H1 (cell line): ENCODE results near the gene TCHP. TPM values are rescaled to one million over a fixed set of nuclear protein-coding genes. Genes with fewer than 3 reads are reported as not detected.

Experiments
- CTCF ChIA-PET: fragments of 300-600 bp; sonication (Branson Sonifier 250); formaldehyde crosslinking; loops from one replicate; lab custom pipeline; 2021; ENCODE audit not compliant: partially characterized antibody; lab: Charles Lee
- POLR2A ChIA-PET: fragments of 300-600 bp; sonication (Branson Sonifier 250); formaldehyde crosslinking; loops from one replicate; lab custom pipeline; 2021; ENCODE audit warnings: inconsistent platforms; ENCODE audit not compliant: partially characterized antibody; lab: Charles Lee
- DNase-seq, 2 experiments: peaks; one replicate each; pipeline versions ENCODE4 v3.0.0 to v3.0.0-alpha.2; 2010 to 2022; ENCODE audit warnings: low spot score in 2 of 2, low read depth in 1 of 2, mixed read lengths in 1 of 2
- FAIRE-seq: peaks from 2 replicates; lab custom pipeline; 2011; peaks lifted over from hg19 to GRCh38; lab: Jason Lieb, UNC
- H2AFZ ChIP-seq: 2 replicates; pipeline ENCODE4 v1.8.1; 2012; ENCODE audit warnings: low read length, inconsistent platforms
- H2AK5ac ChIP-seq: 2 replicates; pipeline ENCODE4 v1.6.1; 2013; ENCODE audit warnings: low read depth, low read length
- H2BK120ac ChIP-seq: replicated peaks from 2 replicates; pipeline ENCODE3; 2013; ENCODE audit warnings: low read depth, low read length, inconsistent platforms
- H2BK12ac ChIP-seq: 2 replicates; pipeline ENCODE4 v1.6.1; 2013; ENCODE audit warnings: low read depth, low read length
- H2BK15ac ChIP-seq: 2 replicates; pipeline ENCODE4 v1.6.1; 2013; ENCODE audit warnings: low read length
- H2BK20ac ChIP-seq: 2 replicates; pipeline ENCODE4 v1.6.1; 2013; ENCODE audit warnings: low read length
- H2BK5ac ChIP-seq: 2 replicates; pipeline ENCODE4 v1.6.1; 2013; ENCODE audit warnings: low read depth, low read length
- H3K14ac ChIP-seq: 2 replicates; pipeline ENCODE4 v1.6.1; 2013; ENCODE audit warnings: inconsistent platforms; ENCODE audit not compliant: insufficient read length
- H3K18ac ChIP-seq: 2 replicates; pipeline ENCODE4 v1.6.1; 2013; ENCODE audit warnings: low read length; ENCODE audit errors: extremely low read depth
- H3K23ac ChIP-seq: 2 replicates; pipeline ENCODE4 v1.6.1; 2013; ENCODE audit warnings: inconsistent platforms; ENCODE audit not compliant: insufficient read length
- H3K23me2 ChIP-seq: 2 replicates; pipeline ENCODE4 v1.6.1; 2013; ENCODE audit warnings: low read depth, low read length
- H3K27ac ChIP-seq: 2 replicates; pipeline ENCODE4 v1.6.1; 2011; ENCODE audit warnings: low read depth, low read length, inconsistent platforms
- H3K27me3 ChIP-seq, 4 experiments: replicated peaks in 1 of 4; 1 replicate in 1 of 4; 2 replicates in 3 of 4; pipeline versions ENCODE4 v1.6.1 to v1.8.1; 2011 to 2013; ENCODE audit warnings: low read length in 3 of 4, mild to moderate bottlenecking in 3 of 4, inconsistent platforms in 2 of 4, mixed read lengths in 2 of 4, moderate library complexity in 1 of 4; ENCODE audit not compliant: control insufficient read depth in 3 of 4, insufficient read depth in 3 of 4; ENCODE audit errors: extremely low read depth in 1 of 4
- H3K36me3 ChIP-seq, 4 experiments: 2 replicates each; pipeline versions ENCODE4 v1.6.1 to v1.8.1; 2011 to 2013; ENCODE audit warnings: mild to moderate bottlenecking in 4 of 4, low read length in 3 of 4, moderate library complexity in 2 of 4, control low read depth in 1 of 4, inconsistent platforms in 1 of 4; ENCODE audit not compliant: insufficient read depth in 4 of 4, control insufficient read depth in 2 of 4
- H3K4ac ChIP-seq: replicated peaks from 2 replicates; pipeline ENCODE3; 2013; ENCODE audit warnings: low read length, low read depth, mixed read lengths, inconsistent platforms; ENCODE audit not compliant: insufficient read length
- H3K4me1 ChIP-seq, 4 experiments: replicated peaks in 1 of 4; 1 replicate in 1 of 4; 2 replicates in 3 of 4; pipeline versions ENCODE4 v1.6.1 to v1.8.1; 2011 to 2013; ENCODE audit warnings: low read length in 3 of 4, inconsistent platforms in 2 of 4, mixed read lengths in 1 of 4; ENCODE audit not compliant: insufficient read depth in 4 of 4, control insufficient read depth in 3 of 4
- H3K4me2 ChIP-seq, 2 experiments: 2 replicates each; pipeline versions ENCODE4 v1.6.1 to v1.8.1; 2011 to 2013; ENCODE audit warnings: low read depth in 2 of 2, low read length in 2 of 2, control low read depth in 1 of 2, inconsistent platforms in 1 of 2, mild to moderate bottlenecking in 1 of 2; ENCODE audit not compliant: insufficient read depth in 1 of 2
- H3K4me3 ChIP-seq, 4 experiments: fragments of 200-600, 300-600 bp in 1 of 4; sonication (generic), shearing (Covaris generic), sonication (Bioruptor Twin) in 1 of 4; 2 replicates each; pipeline versions ENCODE4 v1.5.1 to v1.8.1; 2011 to 2016; ENCODE audit warnings: low read length in 4 of 4, low read depth in 3 of 4, control low read depth in 2 of 4, inconsistent platforms in 2 of 4, mild to moderate bottlenecking in 2 of 4, mixed read lengths in 1 of 4, moderate library complexity in 1 of 4; ENCODE audit not compliant: insufficient read depth in 2 of 4; ENCODE audit errors: extremely low read depth in 1 of 4
- H3K56ac ChIP-seq: replicated peaks from 2 replicates; pipeline ENCODE3; 2013; ENCODE audit warnings: low read depth, mild to moderate bottlenecking, mixed read lengths, low read length, inconsistent platforms; ENCODE audit not compliant: insufficient read length
- H3K79me1 ChIP-seq: 2 replicates; pipeline ENCODE4 v1.6.1; 2013; ENCODE audit warnings: low read depth, low read length, control low read depth
- H3K79me2 ChIP-seq, 2 experiments: 2 replicates each; pipeline versions ENCODE4 v1.6.1 to v1.8.1; 2012 to 2013; ENCODE audit warnings: low read length in 2 of 2, mild to moderate bottlenecking in 2 of 2, inconsistent platforms in 1 of 2; ENCODE audit not compliant: insufficient read depth in 2 of 2, control insufficient read depth in 1 of 2
- H3K9ac ChIP-seq, 4 experiments: replicated peaks in 1 of 4; 1 replicate in 1 of 4; 2 replicates in 3 of 4; pipeline versions ENCODE4 v1.6.1 to v1.8.1; 2011 to 2013; ENCODE audit warnings: low read depth in 3 of 4, low read length in 3 of 4, control low read depth in 2 of 4, mild to moderate bottlenecking in 2 of 4, moderate library complexity in 2 of 4, inconsistent platforms in 1 of 4; ENCODE audit errors: extremely low read depth in 1 of 4
- H3K9me3 ChIP-seq, 2 experiments: 2 replicates each; pipeline versions ENCODE4 v1.6.1 to v1.8.1; 2012 to 2013; ENCODE audit warnings: mild to moderate bottlenecking in 2 of 2, moderate library complexity in 2 of 2, control low read depth in 1 of 2, inconsistent platforms in 1 of 2, low read depth in 1 of 2, low read length in 1 of 2, mixed read lengths in 1 of 2; ENCODE audit not compliant: insufficient read depth in 2 of 2
- H4K20me1 ChIP-seq, 2 experiments: replicated peaks in 1 of 2; 2 replicates each; pipeline versions ENCODE3 to v1.8.1; 2011 to 2013; ENCODE audit warnings: inconsistent platforms in 2 of 2, low read length in 2 of 2, mild to moderate bottlenecking in 1 of 2; ENCODE audit not compliant: insufficient read depth in 2 of 2, control insufficient read depth in 1 of 2
- H4K5ac ChIP-seq: 2 replicates; pipeline ENCODE4 v1.6.1; 2013; ENCODE audit warnings: low read length, low read depth, mixed read lengths, inconsistent platforms; ENCODE audit not compliant: insufficient read length
- H4K8ac ChIP-seq: 2 replicates; pipeline ENCODE4 v1.8.0; 2013; ENCODE audit warnings: mild to moderate bottlenecking, moderate library complexity, low read length, inconsistent platforms; ENCODE audit not compliant: insufficient read depth; ENCODE audit errors: extremely low read depth
- H4K91ac ChIP-seq: replicated peaks from 2 replicates; pipeline ENCODE3; 2013; ENCODE audit warnings: low read length, mixed read lengths, inconsistent platforms; ENCODE audit not compliant: insufficient read length
- CTBP2 ChIP-seq: IDR thresholded peaks from 2 replicates; pipeline ENCODE4 v1.7.0; 2011; ENCODE audit warnings: borderline replicate concordance, mild to moderate bottlenecking, moderate library complexity, mixed read lengths, low read length; ENCODE audit not compliant: insufficient read depth, insufficient read length
- EP300 ChIP-seq, 2 experiments: IDR thresholded peaks; 1 replicate in 1 of 2; 2 replicates in 1 of 2; pipeline ENCODE4 v1.6.1; 2011 to 2012; ENCODE audit warnings: low read depth in 2 of 2, low read length in 2 of 2, mild to moderate bottlenecking in 2 of 2, borderline replicate concordance in 1 of 2, inconsistent platforms in 1 of 2, moderate library complexity in 1 of 2
- EZH2 ChIP-seq: fragments of 200-600 bp; sonication (generic); IDR thresholded peaks from 2 replicates; pipeline ENCODE4 v1.7.1; 2012; ENCODE audit warnings: low read depth, mild to moderate bottlenecking, moderate library complexity, low read length, inconsistent platforms; ENCODE audit not compliant: severe bottlenecking
- FOSL1 ChIP-seq: IDR thresholded peaks from 2 replicates; pipeline ENCODE4 v1.6.1; 2011; ENCODE audit warnings: mild to moderate bottlenecking, low read depth, low read length, moderate library complexity; ENCODE audit not compliant: insufficient read depth
- HDAC6 ChIP-seq: IDR thresholded peaks from one replicate; pipeline ENCODE4 v1.7.1; 2012; ENCODE audit warnings: low read depth, mild to moderate bottlenecking, inconsistent platforms, low read length, moderate library complexity
- KDM5A ChIP-seq: fragments of 200-600 bp; IDR thresholded peaks from 2 replicates; pipeline ENCODE4 v1.7.1; 2012; ENCODE audit warnings: mild to moderate bottlenecking, low read length, inconsistent platforms, mixed read lengths
- RXRA ChIP-seq: IDR thresholded peaks from 2 replicates; pipeline ENCODE4 v1.6.1; 2011; ENCODE audit warnings: low read depth, mild to moderate bottlenecking, low read length, moderate library complexity; ENCODE audit not compliant: insufficient read depth
- TEAD4 ChIP-seq: IDR thresholded peaks from 2 replicates; pipeline ENCODE4 v1.6.1; 2012; ENCODE audit warnings: low read depth, low read length, inconsistent platforms, mixed read lengths
- ZNF274 ChIP-seq: IDR thresholded peaks from 2 replicates; pipeline ENCODE4 v1.7.0; 2012; ENCODE audit warnings: low read length, borderline replicate concordance; ENCODE audit errors: extremely low read depth
- WGBS, 2 experiments: shearing (Covaris generic) in 1 of 2; methylation state at CpG; one replicate each; pipeline versions ENCODE4 v1.1.6 to v1.1.7; 2013 to 2015; ENCODE audit warnings: low lambda C conversion rate in 2 of 2, mixed read lengths in 2 of 2, inconsistent platforms in 1 of 2, low coverage in 1 of 2, missing lambda C conversion rate in 1 of 2; ENCODE audit not compliant: insufficient replicate concordance in 2 of 2, insufficient coverage in 1 of 2, insufficient read length in 1 of 2; ENCODE audit errors: extremely low coverage in 1 of 2, missing lambda C conversion rate in 1 of 2; 5-methylcytosine and 5-hydroxymethylcytosine counted together
- polyA plus RNA-seq, 7 experiments: library from polyadenylated mRNA; depleted of rRNA in 3 of 7; stranded (reverse) in 5 of 7; unstranded in 2 of 7; fragments of >200 nt in 5 of 7; fragments of 200-250 nt in 2 of 7; gene quantifications; 1 replicate in 5 of 7; 2 replicates in 1 of 7; 4 replicates in 1 of 7; pipeline versions ENCODE4 v1.2.1 to v1.2.3, GENCODE V29; 2011 to 2013; ENCODE audit warnings: missing spikeins in 2 of 7, mixed read lengths in 2 of 7
- total RNA-seq: library from RNA; stranded (reverse); fragmentation: NEBNext Ultra II Directional; extraction: Animal tissue kit (Norgen Biotek cat#: 25700); gene quantifications from 2 replicates; pipeline ENCODE4 v1.2.1, GENCODE V29; 2021
- TF ChIP-seq, protein P1 (sequence below): IDR thresholded peaks from 2 replicates; pipeline ENCODE4 v1.6.1; 2011; ENCODE audit warnings: low read length, improper control_type of control experiment

The TCHP gene
- total and polyA plus RNA-seq, 2 of the 8 experiments (the other 6 are each of a cell fraction or from before 2014, with no cell fraction given): 2.8 to 4.5 TPM

GRCh38 chr12:109877504-109878246 lies 22.4 kb upstream of the TCHP start:
- Histone ChIP-seq H2BK20ac (no peak overlapping the region), H3K18ac (no peak overlapping the region), H3K79me1 (peaks cover 5% of the 10 kb centered on the region; the same call in 1 of the 2 replicates), H2AFZ (no peak overlapping the region), H3K23me2 (peaks cover 14% of the 10 kb centered on the region), H2BK5ac (no peak overlapping the region), H4K8ac (no peak overlapping the region), H3K27me3 (no peaks in the 10 kb centered on the region; a peak in 1 of 7 replicates), H2AK5ac (no peak overlapping the region), H2BK120ac (no peak overlapping the region), H3K4me2 (peak overlapping the region in 1 of 2 experiments; percentile 100; a peak in 1 of 4 replicates), H4K5ac (no peak overlapping the region), H3K23ac (no peak overlapping the region), H3K56ac (no peak overlapping the region), H2BK15ac (no peak overlapping the region), H3K9me3 (no peaks in the 10 kb centered on the region), H3K9ac (no peak overlapping the region; a peak in 1 of 7 replicates), H2BK12ac (no peak overlapping the region), H3K27ac (no peak overlapping the region), H3K4me1 (peaks cover 11 to 29% (median 14%) of the 10 kb centered on the region in 4 experiments), H3K4ac (no peak overlapping the region), H3K79me2 (peaks cover 0 to 33% of the 10 kb centered on the region in 2 experiments; a peak in 2 of 4 replicates), H4K20me1 (peaks cover 0 to 7% of the 10 kb centered on the region in 2 experiments), H4K91ac (no peak overlapping the region), H3K14ac (no peak overlapping the region), H3K4me3 (no peak overlapping the region), H3K36me3 (no peaks in the 10 kb centered on the region)
- FAIRE-seq (no peak), DNase-seq (no peak)
- ChIA-PET POLR2A (interaction anchor here (1.4 kb wide), 1 partner anchor 13 kb away, joined by 4 read pairs; no protein-coding TSS in a partner anchor), CTCF (interaction anchor here (0.6 to 3.3 kb wide), 12 partner anchors 8 to 614 kb away, joined by 3 to 37 read pairs (median 4); no protein-coding TSS in a partner anchor)
- 76% methylated on average over 10 of the region's 10 CpGs; no CpG with 5 or more reads in 1 of the 2 experiments for WGBS, 2 experiments
- TF ChIP-seq, protein P1, sequence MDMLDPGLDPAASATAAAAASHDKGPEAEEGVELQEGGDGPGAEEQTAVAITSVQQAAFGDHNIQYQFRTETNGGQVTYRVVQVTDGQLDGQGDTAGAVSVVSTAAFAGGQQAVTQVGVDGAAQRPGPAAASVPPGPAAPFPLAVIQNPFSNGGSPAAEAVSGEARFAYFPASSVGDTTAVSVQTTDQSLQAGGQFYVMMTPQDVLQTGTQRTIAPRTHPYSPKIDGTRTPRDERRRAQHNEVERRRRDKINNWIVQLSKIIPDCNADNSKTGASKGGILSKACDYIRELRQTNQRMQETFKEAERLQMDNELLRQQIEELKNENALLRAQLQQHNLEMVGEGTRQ: no peak
- TF ChIP-seq EP300 (IDR thresholded peaks at IDR 0.05; ENCODE audit: borderline replicate concordance in 1 of 2, low read depth in 2 of 2, low read length in 2 of 2): no peak
- no peak for TF ChIP-seq RXRA
- no peak for TF ChIP-seq HDAC6
- no peak for TF ChIP-seq ZNF274
- no peak for TF ChIP-seq FOSL1
- TF ChIP-seq CTBP2: no peak
- no peak for TF ChIP-seq TEAD4
- no peak for TF ChIP-seq KDM5A
- no peak for TF ChIP-seq EZH2
